NOMO-1 treated with DMSO at 0.1 percent for 48 hours (cell line): ENCODE results near the gene MAD1L1.

Experiments
- DNase-seq: peaks from one replicate; lab custom pipeline; 2025; ENCODE audit not compliant: unreplicated experiment; lab: John Stamatoyannopoulos, UW

Gene MAD1L1

GRCh38 chr7:2201686-2202360 lies 30.9 kb downstream of the MAD1L1 start:
- DNase-seq: no peak

- no peak for DNase-seq
Observed at GRCh38 chr7:2201128-2201527, 31.6 kb downstream of the MAD1L1 start.

- no peak for DNase-seq
Observed at GRCh38 chr7:2200584-2200980, 32.2 kb downstream of the MAD1L1 start.

GRCh38 chr7:2199956-2200583 lies 32.7 kb downstream of the MAD1L1 start:
- no peak for DNase-seq

- DNase-seq: no peak
Observed at GRCh38 chr7:2199528-2199927, 33.2 kb downstream of the MAD1L1 start.

GRCh38 chr7:2198760-2199159 lies 34.0 kb downstream of the MAD1L1 start:
- DNase-seq: no peak

- no peak for DNase-seq
Observed at GRCh38 chr7:2198206-2198605, 34.5 kb downstream of the MAD1L1 start.

GRCh38 chr7:2197436-2198155 lies 35.1 kb downstream of the MAD1L1 start:
- DNase-seq: no peak

- DNase-seq: no peak
Observed at GRCh38 chr7:2196381-2197378, 36.1 kb downstream of the MAD1L1 start.

- DNase-seq: no peak
Observed at GRCh38 chr7:2195400-2196246, 37.1 kb downstream of the MAD1L1 start.

GRCh38 chr7:2193575-2194305 lies 39.0 kb downstream of the MAD1L1 start:
- DNase-seq: no peak

- DNase-seq: no peak
Observed at GRCh38 chr7:2192831-2193534, 39.8 kb downstream of the MAD1L1 start.

- DNase-seq: no peak
Observed at GRCh38 chr7:2191016-2191415, 41.7 kb downstream of the MAD1L1 start.

- DNase-seq: no peak
Observed at GRCh38 chr7:2190531-2190930, 42.2 kb downstream of the MAD1L1 start.

GRCh38 chr7:2186166-2186565 lies 46.6 kb downstream of the MAD1L1 start:
- no peak for DNase-seq

GRCh38 chr7:2185715-2186114 lies 47.0 kb downstream of the MAD1L1 start:
- DNase-seq: no peak

- DNase-seq: no peak
Observed at GRCh38 chr7:2182461-2182860, 50.3 kb downstream of the MAD1L1 start.

GRCh38 chr7:2181077-2181854 lies 51.5 kb downstream of the MAD1L1 start:
- DNase-seq: no peak
